Astrocyte (in vitro differentiated cells and primary cell): Measurements from ENCODE around the gene KRT75. TPM values are rescaled to one million over a fixed set of nuclear protein-coding genes. Genes with fewer than 3 reads are reported as not detected.

Experiments used
- DNase-seq: peaks from one replicate; pipeline ENCODE4 v3.0.0-alpha.2; 2010; ENCODE audit warnings: low read depth
- FAIRE-seq: peaks from 2 replicates; lab custom pipeline; 2011; peaks lifted over from hg19 to GRCh38; lab: Jason Lieb, UNC
- H2AFZ ChIP-seq: 2 replicates; pipeline ENCODE4 v1.6.0; 2012; ENCODE audit warnings: low read depth, low read length, inconsistent platforms
- H3K27ac ChIP-seq: 2 replicates; pipeline ENCODE4 v1.5.1; 2011; ENCODE audit warnings: low read depth, low read length, inconsistent platforms
- H3K27me3 ChIP-seq: 2 replicates; pipeline ENCODE4 v1.6.0; 2011; ENCODE audit warnings: low read length, inconsistent platforms; ENCODE audit not compliant: insufficient read depth
- H3K36me3 ChIP-seq: 2 replicates; pipeline ENCODE4 v1.5.1; 2011; ENCODE audit warnings: low read length, inconsistent platforms; ENCODE audit not compliant: insufficient read depth
- H3K4me1 ChIP-seq: 2 replicates; pipeline ENCODE4 v1.5.1; 2011; ENCODE audit warnings: low read length, inconsistent platforms; ENCODE audit not compliant: insufficient read depth
- H3K4me2 ChIP-seq: 2 replicates; pipeline ENCODE4 v1.6.0; 2012; ENCODE audit warnings: low read length, inconsistent platforms
- H3K4me3 ChIP-seq: 2 replicates; pipeline ENCODE4 v1.5.1; 2011; ENCODE audit warnings: low read depth, mild to moderate bottlenecking, low read length, inconsistent platforms; ENCODE audit not compliant: insufficient read depth
- H3K79me2 ChIP-seq: 2 replicates; pipeline ENCODE4 v1.6.0; 2012; ENCODE audit warnings: mild to moderate bottlenecking, low read length, inconsistent platforms; ENCODE audit not compliant: insufficient read depth
- H3K9ac ChIP-seq: 2 replicates; pipeline ENCODE4 v1.6.0; 2012; ENCODE audit warnings: mild to moderate bottlenecking, low read length, inconsistent platforms
- H3K9me3 ChIP-seq: 2 replicates; pipeline ENCODE4 v1.5.1; 2012; ENCODE audit warnings: low read depth, mild to moderate bottlenecking, low read length, inconsistent platforms; ENCODE audit not compliant: insufficient read depth
- H4K20me1 ChIP-seq: 2 replicates; pipeline ENCODE4 v1.6.0; 2012; ENCODE audit warnings: low read length, inconsistent platforms; ENCODE audit not compliant: insufficient read depth
- H3K27ac Mint-ChIP-seq: one replicate; pipeline ENCODE4 v1.8.0; 2021; ENCODE audit warnings: mild to moderate bottlenecking, mixed read lengths; ENCODE audit not compliant: unreplicated experiment
- H3K27me3 Mint-ChIP-seq: one replicate; pipeline ENCODE4 v1.8.0; 2021; ENCODE audit warnings: low read depth, mixed read lengths; ENCODE audit not compliant: unreplicated experiment
- H3K36me3 Mint-ChIP-seq: one replicate; pipeline ENCODE4 v1.8.0; 2021; ENCODE audit warnings: low read depth, mixed read lengths; ENCODE audit not compliant: unreplicated experiment
- H3K4me1 Mint-ChIP-seq: one replicate; pipeline ENCODE4 v1.8.0; 2021; ENCODE audit warnings: low read depth, mixed read lengths; ENCODE audit not compliant: unreplicated experiment
- H3K4me3 Mint-ChIP-seq: one replicate; pipeline ENCODE4 v1.8.0; 2021; ENCODE audit warnings: mild to moderate bottlenecking, moderate library complexity, mixed read lengths; ENCODE audit not compliant: unreplicated experiment
- H3K9me3 Mint-ChIP-seq: one replicate; pipeline ENCODE4 v1.8.0; 2021; ENCODE audit warnings: mild to moderate bottlenecking, mixed read lengths; ENCODE audit not compliant: unreplicated experiment
- CTCF ChIP-seq: IDR thresholded peaks from 2 replicates; pipeline ENCODE4 v1.5.1; 2011; ENCODE audit warnings: low read depth, mild to moderate bottlenecking, inconsistent platforms, low read length, moderate library complexity; ENCODE audit not compliant: insufficient read depth
- EZH2 ChIP-seq: IDR thresholded peaks from 2 replicates; pipeline ENCODE4 v1.6.1; 2012; ENCODE audit warnings: mild to moderate bottlenecking, low read length, inconsistent platforms; ENCODE audit not compliant: insufficient read depth
- total RNA-seq: library from RNA; stranded (reverse); gene quantifications from 2 replicates; pipeline ENCODE4 v1.2.1, GENCODE V29; 2021

The KRT75 gene
- total RNA-seq, 1 donor from 2014 or later, result not detected

- Histone ChIP-seq H2AFZ (peak overlapping the region; percentile 0), H4K20me1 (no peaks in the 10 kb centered on the region), H3K4me1 (no peaks in the 10 kb centered on the region), H3K4me3 (no peak overlapping the region), H3K4me2 (no peak overlapping the region), H3K9ac (no peak overlapping the region), H3K27ac (no peak overlapping the region), H3K9me3 (no peaks in the 10 kb centered on the region), H3K27me3 (peaks cover 20% of the 10 kb centered on the region), H3K79me2 (no peaks in the 10 kb centered on the region), H3K36me3 (no peaks in the 10 kb centered on the region)
- Mint-ChIP-seq H3K27ac (no peak overlapping the region), H3K27me3 (peaks cover 35% of the 10 kb centered on the region), H3K4me1 (peaks cover 16% of the 10 kb centered on the region), H3K4me3 (no peak overlapping the region), H3K9me3 (no peaks in the 10 kb centered on the region), H3K36me3 (no peaks in the 10 kb centered on the region)
- no peak for DNase-seq
- FAIRE-seq, result no peak
- TF ChIP-seq CTCF, result no peak
- TF ChIP-seq EZH2, result no peak
Measured at GRCh38 chr12:52391618-52392002, 42.6 kb downstream of the KRT75 start.

GRCh38 chr12:52390739-52391617 lies 43.2 kb downstream of the KRT75 start:
- no peaks in the 10 kb centered on the region for H3K9me3 Mint-ChIP-seq
- FAIRE-seq, result no peak
- Histone ChIP-seq H3K9ac (no peak overlapping the region), H3K4me3 (no peak overlapping the region), H3K27ac (no peak overlapping the region), H2AFZ (peak overlapping the region; percentile 0), H3K4me1 (no peaks in the 10 kb centered on the region), H3K27me3 (peaks cover 20% of the 10 kb centered on the region), H3K36me3 (no peaks in the 10 kb centered on the region), H4K20me1 (no peaks in the 10 kb centered on the region), H3K4me2 (no peak overlapping the region), H3K9me3 (no peaks in the 10 kb centered on the region), H3K79me2 (no peaks in the 10 kb centered on the region)
- peaks cover 16% of the 10 kb centered on the region for H3K4me1 Mint-ChIP-seq
- H3K4me3 Mint-ChIP-seq, result no peak overlapping the region
- no peak for DNase-seq
- peaks cover 34% of the 10 kb centered on the region for H3K27me3 Mint-ChIP-seq
- no peak for TF ChIP-seq EZH2
- peak; percentile 59 for TF ChIP-seq CTCF
- no peaks in the 10 kb centered on the region for H3K36me3 Mint-ChIP-seq
- no peak overlapping the region for H3K27ac Mint-ChIP-seq
